MCF 10A (cell line): ENCODE measurements around the gene MEGF8. TPM values are rescaled to one million over a fixed set of nuclear protein-coding genes. Genes with fewer than 3 reads are reported as not detected.

Experiments used
- BruUV-seq: library from RNA; stranded (reverse); fragments of 400-500 nt; replicated peaks from 2 replicates; lab custom pipeline; 2021; lab: Mats Ljungman, UMichigan
- CTCF ChIA-PET: fragments of 300-600 bp; sonication (Branson Sonifier 250); formaldehyde crosslinking; extraction: SDS; loops from one replicate; lab custom pipeline; 2021; ENCODE audit warnings: antibody characterized with exemption, inconsistent platforms; lab: Yijun Ruan, JAX
- POLR2A ChIA-PET: fragments of 300-600, 350-650 bp; sonication (Branson Sonifier 250); formaldehyde crosslinking; extraction: SDS; loops from one replicate; lab custom pipeline; 2020; ENCODE audit warnings: antibody characterized with exemption, inconsistent platforms; lab: Yijun Ruan, JAX
- DNase-seq: peaks from one replicate; pipeline ENCODE4 v3.0.0-alpha.2; 2018; ENCODE audit not compliant: unreplicated experiment
- H3K27ac Mint-ChIP-seq: one replicate; pipeline ENCODE4 v1.8.0; 2022; ENCODE audit warnings: mild to moderate bottlenecking, low read depth, mixed read lengths; ENCODE audit not compliant: unreplicated experiment
- H3K27me3 Mint-ChIP-seq: one replicate; pipeline ENCODE4 v1.8.0; 2022; ENCODE audit warnings: mixed read lengths; ENCODE audit not compliant: insufficient read depth, unreplicated experiment
- H3K36me3 Mint-ChIP-seq: one replicate; pipeline ENCODE4 v1.8.0; 2022; ENCODE audit warnings: mild to moderate bottlenecking, moderate library complexity, mixed read lengths; ENCODE audit not compliant: insufficient read depth, unreplicated experiment
- H3K4me1 Mint-ChIP-seq: one replicate; pipeline ENCODE4 v1.8.0; 2022; ENCODE audit warnings: mixed read lengths; ENCODE audit not compliant: insufficient read depth, unreplicated experiment
- H3K4me3 Mint-ChIP-seq: one replicate; pipeline ENCODE4 v1.8.0; 2022; ENCODE audit warnings: mild to moderate bottlenecking, moderate library complexity, mixed read lengths; ENCODE audit not compliant: unreplicated experiment
- H3K9me3 Mint-ChIP-seq: one replicate; pipeline ENCODE4 v1.8.0; 2022; ENCODE audit warnings: mixed read lengths; ENCODE audit not compliant: unreplicated experiment
- intact Hi-C: fragments of 100-400 bp; cut with micrococcal nuclease; formaldehyde crosslinking; loops from 2 replicates; pipeline ENCODE4 v1.14.1; 2022
- total RNA-seq: library from RNA; stranded (reverse); gene quantifications from 2 replicates; pipeline ENCODE4 v1.2.3, GENCODE V29; 2022
- TF ChIP-seq, protein P1 (sequence below): fragments of 200-600 bp; IDR thresholded peaks from one replicate; pipeline ENCODE4 v1.8.0; 2022; ENCODE audit warnings: antibody characterized with exemption, mild to moderate bottlenecking; ENCODE audit not compliant: unreplicated experiment

The MEGF8 gene
- total RNA-seq, 1 experiment from 2014 or later = 13.0 TPM

DNA sequence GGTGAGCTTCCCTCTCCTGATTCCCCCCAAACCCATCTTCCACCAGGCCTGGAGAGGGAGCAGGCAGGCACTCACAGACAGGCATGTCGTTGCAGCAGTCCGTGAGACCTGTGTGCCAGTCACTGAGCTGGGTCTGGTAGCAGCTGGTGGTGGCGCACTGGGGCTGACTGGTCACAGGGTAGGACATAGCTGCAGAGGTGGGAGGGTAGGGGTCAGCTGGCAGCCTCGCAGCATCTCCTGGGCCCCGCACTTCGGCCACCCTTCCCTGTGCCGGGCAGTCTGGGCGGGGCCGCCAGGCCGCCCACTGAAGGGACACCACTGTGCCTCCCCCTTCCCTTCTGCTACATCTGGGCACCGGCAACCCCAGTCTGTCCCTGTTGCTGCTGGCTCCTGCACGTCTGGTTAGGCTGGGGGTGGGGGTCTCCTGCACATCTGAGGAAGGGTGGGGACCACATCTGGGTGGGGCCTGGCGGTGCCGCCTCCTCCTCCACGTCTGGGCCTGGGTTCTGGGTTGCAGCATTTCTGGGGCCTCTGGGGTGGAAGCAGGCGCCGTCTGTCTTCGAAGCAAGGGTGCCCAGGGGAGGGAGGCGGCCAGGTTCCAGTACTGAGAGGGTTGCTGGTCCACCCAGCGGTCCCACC, 63.5 kb downstream of the MEGF8 start:
- ChIA-PET POLR2A (no interaction called here), CTCF (interaction anchor here (0.6 to 1.3 kb wide), 3 partner anchors 45 to 477 kb away, joined by 3 to 4 read pairs (median 3); no protein-coding TSS in a partner anchor)
- DNase-seq = no peak
- BruUV-seq = no TSS peak
- intact Hi-C loops = no loop called here
- Mint-ChIP-seq H3K9me3 (no peaks in the 10 kb centered on the region), H3K27me3 (peaks cover 34% of the 10 kb centered on the region), H3K4me1 (peaks cover 11% of the 10 kb centered on the region), H3K4me3 (no peak overlapping the region), H3K36me3 (no peaks in the 10 kb centered on the region), H3K27ac (no peak overlapping the region)
- TF ChIP-seq, protein P1, sequence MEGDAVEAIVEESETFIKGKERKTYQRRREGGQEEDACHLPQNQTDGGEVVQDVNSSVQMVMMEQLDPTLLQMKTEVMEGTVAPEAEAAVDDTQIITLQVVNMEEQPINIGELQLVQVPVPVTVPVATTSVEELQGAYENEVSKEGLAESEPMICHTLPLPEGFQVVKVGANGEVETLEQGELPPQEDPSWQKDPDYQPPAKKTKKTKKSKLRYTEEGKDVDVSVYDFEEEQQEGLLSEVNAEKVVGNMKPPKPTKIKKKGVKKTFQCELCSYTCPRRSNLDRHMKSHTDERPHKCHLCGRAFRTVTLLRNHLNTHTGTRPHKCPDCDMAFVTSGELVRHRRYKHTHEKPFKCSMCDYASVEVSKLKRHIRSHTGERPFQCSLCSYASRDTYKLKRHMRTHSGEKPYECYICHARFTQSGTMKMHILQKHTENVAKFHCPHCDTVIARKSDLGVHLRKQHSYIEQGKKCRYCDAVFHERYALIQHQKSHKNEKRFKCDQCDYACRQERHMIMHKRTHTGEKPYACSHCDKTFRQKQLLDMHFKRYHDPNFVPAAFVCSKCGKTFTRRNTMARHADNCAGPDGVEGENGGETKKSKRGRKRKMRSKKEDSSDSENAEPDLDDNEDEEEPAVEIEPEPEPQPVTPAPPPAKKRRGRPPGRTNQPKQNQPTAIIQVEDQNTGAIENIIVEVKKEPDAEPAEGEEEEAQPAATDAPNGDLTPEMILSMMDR = no peak

DNA sequence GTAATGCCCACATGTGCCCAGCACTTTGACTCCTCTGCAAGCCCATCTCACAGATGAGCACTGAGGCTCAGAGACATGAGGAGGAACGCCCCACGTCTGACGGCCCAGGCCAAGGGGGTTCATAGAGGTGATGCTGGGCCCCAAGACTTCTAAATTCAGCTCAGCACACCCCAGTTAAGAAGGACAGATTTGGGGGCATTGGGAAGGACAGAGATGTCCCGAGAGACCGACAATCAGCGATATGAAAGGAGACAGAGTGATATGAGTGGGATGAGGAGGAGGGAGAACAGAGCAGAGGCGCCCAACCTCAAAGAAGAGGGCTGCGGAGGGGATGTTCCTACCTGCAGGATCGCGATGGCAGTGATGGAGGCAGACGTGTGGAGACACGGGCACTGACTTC, 64.5 kb downstream of the MEGF8 start, which contains the start of gene CNFN:
Gene CNFN, minus strand, starts transcription at position 399 of the 400 bp plus-strand sequence. CDS start 1,260 bp downstream, outside the sequence.
- no peak for DNase-seq
- peaks cover 34% of the 10 kb centered on the region for H3K27me3 Mint-ChIP-seq
- TF ChIP-seq, protein P1 = no peak
- no TSS peak for BruUV-seq
- ChIA-PET POLR2A (no interaction called here), CTCF (no interaction called here)
- H3K36me3 Mint-ChIP-seq = no peaks in the 10 kb centered on the region
- no peak within 1 kb of the TSS for H3K4me3 Mint-ChIP-seq
- no peak within 1 kb of the TSS for H3K27ac Mint-ChIP-seq
- H3K4me1 Mint-ChIP-seq = peaks cover 11% of the 10 kb centered on the region
- intact Hi-C loops = loop anchor here (10.0 kb wide), 1 partner anchor 145 kb away; the partner anchor contains the start of gene GSK3A
- no peaks in the 10 kb centered on the region for H3K9me3 Mint-ChIP-seq

DNA sequence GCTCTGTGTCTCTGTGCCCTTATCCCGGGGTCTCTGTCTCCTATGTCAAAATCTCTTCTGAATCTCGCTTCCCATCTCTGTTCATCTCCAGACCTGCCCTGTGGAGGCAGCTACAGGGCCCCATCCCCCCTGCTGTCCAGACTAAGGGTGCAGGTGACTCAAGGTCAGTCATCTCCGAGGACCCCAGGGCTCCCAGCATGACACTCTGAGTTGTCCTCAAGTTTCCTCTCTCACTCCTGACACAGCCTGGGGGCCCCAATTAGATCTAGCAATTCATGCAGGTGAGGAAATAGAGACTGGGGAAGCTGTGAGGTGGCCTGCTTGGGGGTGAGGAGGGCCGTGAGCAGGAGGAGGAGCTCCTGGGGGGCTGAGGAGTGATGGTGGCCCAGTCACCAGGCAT, 66.7 kb downstream of the MEGF8 start:
- no peak for DNase-seq
- intact Hi-C loops = loop anchor here (10.0 kb wide), 1 partner anchor 147 kb away; the partner anchor contains the start of gene GSK3A
- peaks cover 34% of the 10 kb centered on the region for H3K27me3 Mint-ChIP-seq
- TF ChIP-seq, protein P1 = no peak
- no TSS peak for BruUV-seq
- H3K36me3 Mint-ChIP-seq = no peaks in the 10 kb centered on the region
- H3K27ac Mint-ChIP-seq = no peak overlapping the region
- no peak overlapping the region for H3K4me3 Mint-ChIP-seq
- POLR2A ChIA-PET = no interaction called here
- no peaks in the 10 kb centered on the region for H3K9me3 Mint-ChIP-seq
- H3K4me1 Mint-ChIP-seq = peaks cover 18% of the 10 kb centered on the region
- CTCF ChIA-PET = interaction anchor here (2.3 kb wide), 1 partner anchor 9 kb away, joined by 8 read pairs; no protein-coding TSS in a partner anchor

DNA sequence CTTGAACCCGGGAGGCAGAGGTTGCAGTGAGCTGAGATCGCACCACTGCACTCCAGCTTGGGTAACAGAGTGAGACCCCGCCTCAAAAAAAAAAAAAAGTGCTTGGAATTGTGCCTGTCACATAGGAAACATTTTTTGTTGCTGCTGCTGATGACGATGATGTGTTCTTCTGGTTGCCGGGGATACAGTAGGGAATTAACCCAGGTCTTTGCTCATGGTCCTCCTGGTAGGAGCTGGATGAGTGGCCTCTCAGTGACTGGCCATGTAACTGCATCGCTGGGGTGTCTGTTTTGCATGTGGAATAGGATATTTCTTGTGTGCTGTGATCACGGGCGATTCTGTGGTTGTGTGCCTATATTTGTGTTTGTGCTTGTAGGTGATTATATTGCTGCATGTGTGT, 69.3 kb downstream of the MEGF8 start:
- TF ChIP-seq, protein P1 = no peak
- no TSS peak for BruUV-seq
- no peak for DNase-seq
- CTCF ChIA-PET = interaction anchor here (0.9 kb wide), 1 partner anchor 286 kb away, joined by 6 read pairs; no protein-coding TSS in a partner anchor
- peaks cover 27% of the 10 kb centered on the region for H3K27me3 Mint-ChIP-seq
- peaks cover 40% of the 10 kb centered on the region for H3K4me1 Mint-ChIP-seq
- H3K9me3 Mint-ChIP-seq = no peaks in the 10 kb centered on the region
- no peak overlapping the region for H3K27ac Mint-ChIP-seq
- H3K36me3 Mint-ChIP-seq = peaks cover 10% of the 10 kb centered on the region
- no peak overlapping the region for H3K4me3 Mint-ChIP-seq
- intact Hi-C loops = loop anchor here (10.0 kb wide), 1 partner anchor 150 kb away; the partner anchor contains the start of gene GSK3A
- POLR2A ChIA-PET = no interaction called here
